Measurements from ENCODE around the gene ARL13B.

DNA sequence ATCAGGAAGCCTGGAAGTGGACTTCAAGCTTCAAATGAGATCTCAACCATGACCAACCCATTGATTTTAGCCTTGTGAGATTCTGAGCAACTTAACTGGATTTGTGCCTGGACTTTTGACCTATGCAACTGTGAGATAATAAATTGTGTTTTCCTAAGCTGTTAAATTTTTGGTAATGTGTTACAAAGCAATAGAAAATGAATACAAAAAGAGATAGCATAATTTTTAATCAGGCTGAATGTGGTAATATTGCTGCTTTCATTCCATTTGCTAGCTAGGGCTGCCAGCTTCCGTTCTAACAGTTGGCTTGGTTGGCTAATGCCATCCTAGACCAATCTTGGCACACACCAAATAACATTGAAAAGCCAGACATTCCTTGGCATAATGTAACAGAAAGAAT lies 18.5 kb upstream of the ARL13B start:
- TF ChIP-seq CTCF (IDR thresholded peaks at IDR 0.05) (no peak), FOSL2 (IDR thresholded peaks at IDR 0.05; ENCODE audit: borderline replicate concordance, low read depth) (no peak), RAD21 (IDR thresholded peaks at IDR 0.05; ENCODE audit: low read length) (no peak), GATA2 (CRISPR knock-in tag; IDR thresholded peaks at IDR 0.05) (no peak), POLR2AphosphoS5 (IDR thresholded peaks at IDR 0.05; ENCODE audit: low read depth, low read length) (no peak), TCF12 (IDR thresholded peaks at IDR 0.05) (no peak), TAF1 (IDR thresholded peaks at IDR 0.05; ENCODE audit: borderline replicate concordance, low read depth, low read length) (no peak), GABPA (IDR thresholded peaks at IDR 0.05; ENCODE audit: low read depth) (no peak), RXRA (IDR thresholded peaks at IDR 0.05; ENCODE audit: borderline replicate concordance, low read depth) (no peak)
- TF ChIP-seq, protein P1, sequence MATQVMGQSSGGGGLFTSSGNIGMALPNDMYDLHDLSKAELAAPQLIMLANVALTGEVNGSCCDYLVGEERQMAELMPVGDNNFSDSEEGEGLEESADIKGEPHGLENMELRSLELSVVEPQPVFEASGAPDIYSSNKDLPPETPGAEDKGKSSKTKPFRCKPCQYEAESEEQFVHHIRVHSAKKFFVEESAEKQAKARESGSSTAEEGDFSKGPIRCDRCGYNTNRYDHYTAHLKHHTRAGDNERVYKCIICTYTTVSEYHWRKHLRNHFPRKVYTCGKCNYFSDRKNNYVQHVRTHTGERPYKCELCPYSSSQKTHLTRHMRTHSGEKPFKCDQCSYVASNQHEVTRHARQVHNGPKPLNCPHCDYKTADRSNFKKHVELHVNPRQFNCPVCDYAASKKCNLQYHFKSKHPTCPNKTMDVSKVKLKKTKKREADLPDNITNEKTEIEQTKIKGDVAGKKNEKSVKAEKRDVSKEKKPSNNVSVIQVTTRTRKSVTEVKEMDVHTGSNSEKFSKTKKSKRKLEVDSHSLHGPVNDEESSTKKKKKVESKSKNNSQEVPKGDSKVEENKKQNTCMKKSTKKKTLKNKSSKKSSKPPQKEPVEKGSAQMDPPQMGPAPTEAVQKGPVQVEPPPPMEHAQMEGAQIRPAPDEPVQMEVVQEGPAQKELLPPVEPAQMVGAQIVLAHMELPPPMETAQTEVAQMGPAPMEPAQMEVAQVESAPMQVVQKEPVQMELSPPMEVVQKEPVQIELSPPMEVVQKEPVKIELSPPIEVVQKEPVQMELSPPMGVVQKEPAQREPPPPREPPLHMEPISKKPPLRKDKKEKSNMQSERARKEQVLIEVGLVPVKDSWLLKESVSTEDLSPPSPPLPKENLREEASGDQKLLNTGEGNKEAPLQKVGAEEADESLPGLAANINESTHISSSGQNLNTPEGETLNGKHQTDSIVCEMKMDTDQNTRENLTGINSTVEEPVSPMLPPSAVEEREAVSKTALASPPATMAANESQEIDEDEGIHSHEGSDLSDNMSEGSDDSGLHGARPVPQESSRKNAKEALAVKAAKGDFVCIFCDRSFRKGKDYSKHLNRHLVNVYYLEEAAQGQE (IDR thresholded peaks at IDR 0.05; ENCODE audit: low read depth, low read length): no peak

Measured in SK-N-SH (cell line).